K562 (cell line): ENCODE measurements around the gene NEK3. TPM values are rescaled to one million over a fixed set of nuclear protein-coding genes. Genes with fewer than 3 reads are reported as not detected.
"Not testable (repeated sequence)": the region's sequence is repeated elsewhere in the genome, so short reads cannot be mapped to it uniquely, and the experiment has no call there.

ENCODE experiments used
- ATAC-seq: fragments of 200-7000 bp; cut with Tn5 transposase; 3 replicates; pipeline ENCODE4 v1.9.1; 2020; ENCODE audit warnings: moderate library complexity
- BruUV-seq: library from RNA; stranded (reverse); fragments of 400-500 nt; replicated peaks from 2 replicates; lab custom pipeline; 2021; lab: Mats Ljungman, UMichigan
- CTCF ChIA-PET: fragments of 300-600 bp; formaldehyde crosslinking; extraction: SDS; loops from one replicate; lab custom pipeline; 2021; ENCODE audit warnings: low intra/inter-chr PET ratio; lab: Yijun Ruan, JAX
- POLR2A ChIA-PET: fragments of 300-600, 350-650 bp; sonication (Branson Sonifier 250); formaldehyde crosslinking; extraction: SDS; loops from one replicate; lab custom pipeline; 2021; ENCODE audit warnings: antibody characterized with exemption, inconsistent platforms; lab: Yijun Ruan, JAX
- DNase-seq, 4 experiments: peaks; one replicate each; pipeline versions ENCODE4 v3.0.0 to v3.0.0-alpha.2; 2011 to 2018; ENCODE audit warnings: low spot score in 3 of 4, mixed read lengths in 3 of 4; ENCODE audit errors: extremely low read depth in 1 of 4
- FAIRE-seq: peaks from 2 replicates; lab custom pipeline; 2011; peaks lifted over from hg19 to GRCh38; lab: Jason Lieb, UNC
- H2AFZ ChIP-seq: 2 replicates; pipeline ENCODE4 v1.6.0; 2011; ENCODE audit warnings: low read depth, low read length, control low read depth, inconsistent platforms
- H3K27ac ChIP-seq: fragments of 200-600 bp; 3 replicates; pipeline ENCODE4 v1.8.0; 2011; ENCODE audit warnings: low read depth, mild to moderate bottlenecking, control low read depth, inconsistent platforms, low read length, moderate library complexity, mixed read lengths; ENCODE audit errors: extremely low read depth
- H3K27me3 ChIP-seq, 2 experiments: fragments of 300-600 bp in 1 of 2; 2 replicates in 1 of 2; 3 replicates in 1 of 2; pipeline versions ENCODE4 v1.6.0 to v1.8.0; 2011; ENCODE audit warnings: inconsistent platforms in 2 of 2, low read length in 2 of 2, mild to moderate bottlenecking in 1 of 2, mixed read lengths in 1 of 2, moderate library complexity in 1 of 2; ENCODE audit not compliant: control insufficient read depth in 2 of 2, insufficient read depth in 2 of 2
- H3K36me3 ChIP-seq: fragments of 300-600 bp; 3 replicates; pipeline ENCODE4 v1.8.0; 2011; ENCODE audit warnings: mild to moderate bottlenecking, low read length, inconsistent platforms; ENCODE audit not compliant: control insufficient read depth, insufficient read depth
- H3K4me1 ChIP-seq, 2 experiments: fragments of 200-600 bp in 1 of 2; replicated peaks in 1 of 2; 2 replicates in 1 of 2; 3 replicates in 1 of 2; pipeline versions ENCODE4 v1.5.1 to v1.8.0; 2011; ENCODE audit warnings: inconsistent platforms in 2 of 2, low read length in 2 of 2, mild to moderate bottlenecking in 1 of 2, mixed read lengths in 1 of 2, moderate library complexity in 1 of 2; ENCODE audit not compliant: control insufficient read depth in 2 of 2, insufficient read depth in 2 of 2
- H3K4me2 ChIP-seq: 2 replicates; pipeline ENCODE4 v1.6.1; 2011; ENCODE audit warnings: low read length, control low read depth, inconsistent platforms, mixed read lengths; ENCODE audit not compliant: insufficient read depth
- H3K4me3 ChIP-seq: fragments of 200-600 bp; sonication (generic), shearing (Covaris generic); 2 replicates; pipeline ENCODE4 v1.5.1; 2016; ENCODE audit warnings: control low read depth, inconsistent platforms
- H3K79me2 ChIP-seq: fragments of 200-600 bp; 3 replicates; pipeline ENCODE4 v1.8.0; 2011; ENCODE audit warnings: low read length, inconsistent platforms; ENCODE audit not compliant: control insufficient read depth, insufficient read depth
- H3K9ac ChIP-seq, 2 experiments: 2 replicates each; pipeline versions ENCODE4 v1.6.0 to v1.6.1; 2011; ENCODE audit warnings: low read depth in 2 of 2, low read length in 2 of 2, control low read depth in 1 of 2, inconsistent platforms in 1 of 2, mild to moderate bottlenecking in 1 of 2, mixed read lengths in 1 of 2; ENCODE audit not compliant: insufficient read depth in 1 of 2
- H3K9me1 ChIP-seq: one replicate; pipeline ENCODE4 v1.6.0; 2011; ENCODE audit warnings: inconsistent platforms, mild to moderate bottlenecking, low read length, moderate library complexity; ENCODE audit not compliant: control insufficient read depth, insufficient read depth
- H3K9me3 ChIP-seq: replicated peaks from 2 replicates; pipeline ENCODE4 v1.5.1; 2011; ENCODE audit warnings: low read depth, low read length, inconsistent platforms; ENCODE audit not compliant: control insufficient read depth, insufficient read depth
- H4K20me1 ChIP-seq: replicated peaks from 2 replicates; pipeline ENCODE4 v1.6.1; 2011; ENCODE audit warnings: low read length, inconsistent platforms, mixed read lengths; ENCODE audit not compliant: control insufficient read depth, insufficient read depth
- DEAF1 ChIP-seq: fragments of 450-650 bp; formaldehyde crosslinking; IDR thresholded peaks from 2 replicates; pipeline ENCODE4 v1.4.0; 2020; ENCODE audit warnings: mild to moderate bottlenecking, moderate library complexity
- RAD21 ChIP-seq, 2 experiments: fragments of 250-450 bp in 1 of 2; fragments of 450-650 bp in 1 of 2; sonication (Bioruptor Pico) in 1 of 2; formaldehyde crosslinking in 1 of 2; IDR thresholded peaks in 1 of 2; conservative IDR thresholded peaks in 1 of 2; 2 replicates each; pipeline versions ENCODE4 v1.4.0 to v1.8.0; 2020 to 2022; ENCODE audit warnings: mild to moderate bottlenecking in 2 of 2, moderate library complexity in 1 of 2
- WGBS: fragments of 100-300 bp; shearing (Covaris generic); methylation state at CpG from one replicate; pipeline ENCODE4 v1.1.6; 2016; ENCODE audit warnings: low coverage, mixed read lengths; ENCODE audit not compliant: insufficient coverage; ENCODE audit errors: missing lambda C conversion rate; 5-methylcytosine and 5-hydroxymethylcytosine counted together
- in situ Hi-C: fragments of 300-500 bp; cut with MboI; formaldehyde crosslinking; loops from 4 replicates; pipeline ENCODE4 v1.15.0; 2018; ENCODE audit warnings: inconsistent platforms, mixed read lengths
- intact Hi-C: fragments of 100-400 bp; cut with micrococcal nuclease; formaldehyde crosslinking; loops from 2 replicates; pipeline ENCODE4 v1.14.2; 2022
- polyA plus RNA-seq, 8 experiments: library from polyadenylated mRNA; depleted of rRNA in 4 of 8; stranded (reverse) in 5 of 8; unstranded in 3 of 8; fragments of >200 nt; fragmentation: Nextera tagmentation in 2 of 8; fragmentation: Illumina TruSeq in 1 of 8; extraction: Ambion mirVana in 2 of 8; extraction: Trizol in 1 of 8; gene quantifications; 2 replicates each; pipeline versions ENCODE4 v1.2.1 to v1.2.3, GENCODE V29; 2011 to 2014; ENCODE audit warnings: inconsistent platforms in 1 of 8, missing spikeins in 1 of 8
- total RNA-seq, 7 experiments: library from RNA; depleted of rRNA in 6 of 7; stranded (reverse); fragments of >200 nt in 6 of 7; fragmentation: Illumina TruSeq in 2 of 7; extraction: Trizol in 2 of 7; gene quantifications; 2 replicates each; pipeline versions ENCODE4 v1.2.1 to v1.2.3, GENCODE V29; 2011 to 2021; ENCODE audit warnings: low replicate concordance in 1 of 7
- TF ChIP-seq, protein P1 (sequence below), 3 experiments: IDR thresholded peaks in 2 of 3; conservative IDR thresholded peaks in 1 of 3; 2 replicates each; pipeline ENCODE4 v1.5.1; 2011 to 2012; ENCODE audit warnings: low read length in 3 of 3, mild to moderate bottlenecking in 3 of 3, control low read depth in 2 of 3, improper control_type of control experiment in 1 of 3, inconsistent platforms in 1 of 3, low read depth in 1 of 3, mixed read lengths in 1 of 3, moderate library complexity in 1 of 3; ENCODE audit not compliant: insufficient read depth in 2 of 3

The NEK3 gene
- total and polyA plus RNA-seq, 9 of the 15 experiments (the other 6 are each of a cell fraction or from before 2014, with no cell fraction given) = 6.2 to 11.0 (median 9.3) TPM

DNA sequence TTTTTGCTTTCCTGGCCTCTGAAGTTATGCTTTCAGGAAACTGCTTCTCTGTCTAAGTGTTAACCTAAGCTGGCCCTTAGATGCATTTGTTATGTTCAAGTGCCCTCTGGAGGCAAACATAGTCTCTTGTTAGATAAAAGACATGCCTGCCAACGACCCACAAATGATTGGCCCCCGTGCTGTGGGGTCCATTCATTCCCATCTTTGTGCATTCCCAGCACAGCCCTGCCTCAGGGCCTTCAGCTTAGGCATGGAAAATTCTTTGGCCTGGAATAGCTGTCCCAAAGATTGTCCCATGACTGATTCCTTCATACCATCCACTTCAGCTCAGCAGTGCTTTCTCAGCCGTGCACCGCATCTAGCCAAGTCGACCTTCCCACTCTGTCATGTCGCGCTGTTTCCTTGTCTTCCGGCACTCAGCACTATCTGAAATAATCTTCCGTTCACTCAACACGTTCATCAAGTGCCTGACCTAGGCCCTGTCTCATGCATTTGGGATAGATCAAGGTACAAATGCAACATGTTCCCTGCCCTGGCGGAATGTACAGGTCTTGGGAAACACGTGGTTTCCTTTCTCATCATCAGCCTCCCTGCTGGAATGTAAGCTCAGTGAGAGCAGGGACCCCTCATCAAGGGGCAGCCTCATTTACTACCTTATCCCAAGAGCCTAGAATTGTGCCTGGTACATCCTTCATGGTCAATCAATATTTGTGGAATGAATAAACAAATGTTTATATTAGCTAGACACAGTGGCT is 42.2 kb upstream of the NEK3 start:
- H3K9me3 ChIP-seq, H3K4me3 ChIP-seq, H2AFZ ChIP-seq, H3K79me2 ChIP-seq, BruUV-seq, H3K27ac ChIP-seq, in situ Hi-C loops, POLR2A ChIA-PET, H3K27me3 ChIP-seq, H3K9ac ChIP-seq, H3K4me2 ChIP-seq, H3K36me3 ChIP-seq, H3K9me1 ChIP-seq, H4K20me1 ChIP-seq, H3K4me1 ChIP-seq: not testable (repeated sequence)
- CTCF ChIA-PET = interaction anchor here (1.1 kb wide), 1 partner anchor 74 kb away, joined by 3 read pairs; no protein-coding TSS in a partner anchor
- ATAC-seq (peak; percentile 74), FAIRE-seq (peak; percentile 75), DNase-seq (peak in 2 of 4 experiments; percentile 17 to 32)
- intact Hi-C loops = loop anchor here (1.0 kb wide), 1 partner anchor 386 kb away; no protein-coding TSS in a partner anchor
- 61% methylated on average over 11 of the region's 12 CpGs for WGBS
- TF ChIP-seq RAD21 (CRISPR knock-in tag; conservative IDR thresholded peaks at IDR 0.05 in 1 of 2, IDR thresholded peaks at IDR 0.05 in 1 of 2) (peak; percentile 53 to 66), DEAF1 (peak; percentile 44; the same call in 1 of the 2 replicates)
- TF ChIP-seq, protein P1, sequence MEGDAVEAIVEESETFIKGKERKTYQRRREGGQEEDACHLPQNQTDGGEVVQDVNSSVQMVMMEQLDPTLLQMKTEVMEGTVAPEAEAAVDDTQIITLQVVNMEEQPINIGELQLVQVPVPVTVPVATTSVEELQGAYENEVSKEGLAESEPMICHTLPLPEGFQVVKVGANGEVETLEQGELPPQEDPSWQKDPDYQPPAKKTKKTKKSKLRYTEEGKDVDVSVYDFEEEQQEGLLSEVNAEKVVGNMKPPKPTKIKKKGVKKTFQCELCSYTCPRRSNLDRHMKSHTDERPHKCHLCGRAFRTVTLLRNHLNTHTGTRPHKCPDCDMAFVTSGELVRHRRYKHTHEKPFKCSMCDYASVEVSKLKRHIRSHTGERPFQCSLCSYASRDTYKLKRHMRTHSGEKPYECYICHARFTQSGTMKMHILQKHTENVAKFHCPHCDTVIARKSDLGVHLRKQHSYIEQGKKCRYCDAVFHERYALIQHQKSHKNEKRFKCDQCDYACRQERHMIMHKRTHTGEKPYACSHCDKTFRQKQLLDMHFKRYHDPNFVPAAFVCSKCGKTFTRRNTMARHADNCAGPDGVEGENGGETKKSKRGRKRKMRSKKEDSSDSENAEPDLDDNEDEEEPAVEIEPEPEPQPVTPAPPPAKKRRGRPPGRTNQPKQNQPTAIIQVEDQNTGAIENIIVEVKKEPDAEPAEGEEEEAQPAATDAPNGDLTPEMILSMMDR (IDR thresholded peaks at IDR 0.05 in 2 of 3, conservative IDR thresholded peaks at IDR 0.05 in 1 of 3; ENCODE audit: insufficient read depth in 2 of 3, low read depth in 1 of 3, low read length in 3 of 3) = peak; percentile 24 to 48 (median 25); a peak in 3 of 6 replicates
